ENCODE results near the gene GP9.
"Not testable (repeated sequence)": the region's sequence is repeated elsewhere in the genome, so short reads cannot be mapped to it uniquely, and the experiment has no call there.

GP9 gene

DNA sequence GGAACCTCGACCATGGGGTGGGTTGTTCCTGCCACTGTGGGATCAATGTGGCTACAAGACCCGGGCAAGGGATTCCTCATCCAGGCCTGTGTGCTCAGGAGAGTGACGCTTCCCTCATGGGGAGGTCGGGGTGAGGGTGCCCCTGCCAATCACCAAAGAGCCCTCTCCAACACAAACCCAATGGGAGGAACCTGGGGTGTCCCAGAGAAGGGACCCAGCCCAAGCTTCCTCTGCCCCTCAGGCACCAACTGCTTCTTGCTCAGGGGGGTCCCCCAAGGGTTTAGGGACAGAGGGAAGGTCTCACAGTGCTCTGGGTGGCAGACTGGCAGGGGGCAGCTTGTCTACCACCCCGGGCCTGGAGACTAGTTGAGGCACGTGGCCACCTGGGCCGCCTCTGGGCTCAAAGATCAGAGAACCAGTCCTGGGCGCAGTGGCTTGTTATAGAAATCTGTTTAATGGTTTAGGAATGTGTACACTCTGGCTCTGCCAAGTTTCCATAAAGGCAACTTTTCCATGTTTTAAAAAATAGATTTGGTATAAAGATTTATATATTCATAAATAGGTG lies 26.6 kb downstream of the GP9 start:
- TF ChIP-seq, protein P1, sequence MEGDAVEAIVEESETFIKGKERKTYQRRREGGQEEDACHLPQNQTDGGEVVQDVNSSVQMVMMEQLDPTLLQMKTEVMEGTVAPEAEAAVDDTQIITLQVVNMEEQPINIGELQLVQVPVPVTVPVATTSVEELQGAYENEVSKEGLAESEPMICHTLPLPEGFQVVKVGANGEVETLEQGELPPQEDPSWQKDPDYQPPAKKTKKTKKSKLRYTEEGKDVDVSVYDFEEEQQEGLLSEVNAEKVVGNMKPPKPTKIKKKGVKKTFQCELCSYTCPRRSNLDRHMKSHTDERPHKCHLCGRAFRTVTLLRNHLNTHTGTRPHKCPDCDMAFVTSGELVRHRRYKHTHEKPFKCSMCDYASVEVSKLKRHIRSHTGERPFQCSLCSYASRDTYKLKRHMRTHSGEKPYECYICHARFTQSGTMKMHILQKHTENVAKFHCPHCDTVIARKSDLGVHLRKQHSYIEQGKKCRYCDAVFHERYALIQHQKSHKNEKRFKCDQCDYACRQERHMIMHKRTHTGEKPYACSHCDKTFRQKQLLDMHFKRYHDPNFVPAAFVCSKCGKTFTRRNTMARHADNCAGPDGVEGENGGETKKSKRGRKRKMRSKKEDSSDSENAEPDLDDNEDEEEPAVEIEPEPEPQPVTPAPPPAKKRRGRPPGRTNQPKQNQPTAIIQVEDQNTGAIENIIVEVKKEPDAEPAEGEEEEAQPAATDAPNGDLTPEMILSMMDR (IDR thresholded peaks at IDR 0.05; ENCODE audit: low read depth, low read length, missing control alignments), result no peak
- DNase-seq (ENCODE audit: low read depth), result no peak
- H3K4me3 ChIP-seq (ENCODE audit: low read depth, low read length), result no peak overlapping the region

DNA sequence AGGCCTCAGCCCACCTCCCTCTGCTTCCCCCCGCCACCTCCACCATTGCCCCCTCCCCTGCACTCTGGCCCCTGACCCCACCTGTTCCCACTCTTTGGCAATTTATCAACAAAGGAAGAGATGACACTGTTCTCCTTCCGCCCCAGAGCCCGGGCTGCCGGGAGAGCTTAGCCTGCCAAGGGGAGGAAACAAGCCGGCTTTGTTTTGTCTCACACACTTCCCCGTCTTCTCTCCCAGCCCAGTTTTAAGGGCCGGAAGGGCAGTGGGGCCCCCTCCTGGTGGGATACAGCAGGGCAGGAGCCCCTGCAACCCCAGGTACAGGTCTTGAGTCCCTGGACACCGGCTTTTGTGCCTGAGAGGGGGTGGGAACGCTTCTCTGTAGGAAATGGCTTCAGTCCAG lies 27.3 kb downstream of the GP9 start:
- H3K4me3 ChIP-seq (ENCODE audit: low read depth, low read length); DNase-seq (ENCODE audit: low read depth): not testable (repeated sequence)

DNA sequence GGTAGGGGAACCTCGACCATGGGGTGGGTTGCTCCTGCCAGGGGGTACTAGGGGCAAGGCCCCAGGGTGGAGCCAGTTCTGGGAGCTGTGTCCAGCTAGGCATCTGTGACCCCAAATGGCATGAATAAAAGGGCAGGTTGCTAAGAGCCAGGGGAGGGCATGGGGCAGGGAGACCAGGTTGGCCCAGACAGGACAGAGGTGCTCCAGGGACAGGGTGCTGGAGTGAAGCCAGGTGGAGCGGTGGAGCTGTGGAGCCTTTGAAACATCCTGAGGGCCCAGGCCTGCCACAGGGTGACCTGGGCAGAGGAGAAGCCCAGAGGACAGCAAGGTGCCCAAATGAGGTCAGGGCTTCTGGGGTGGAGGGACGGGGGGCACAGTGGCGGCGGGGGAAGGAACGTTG lies 27.7 kb downstream of the GP9 start:
- not testable (repeated sequence) for DNase-seq (ENCODE audit: low read depth); H3K4me3 ChIP-seq (ENCODE audit: low read depth, low read length)

DNA sequence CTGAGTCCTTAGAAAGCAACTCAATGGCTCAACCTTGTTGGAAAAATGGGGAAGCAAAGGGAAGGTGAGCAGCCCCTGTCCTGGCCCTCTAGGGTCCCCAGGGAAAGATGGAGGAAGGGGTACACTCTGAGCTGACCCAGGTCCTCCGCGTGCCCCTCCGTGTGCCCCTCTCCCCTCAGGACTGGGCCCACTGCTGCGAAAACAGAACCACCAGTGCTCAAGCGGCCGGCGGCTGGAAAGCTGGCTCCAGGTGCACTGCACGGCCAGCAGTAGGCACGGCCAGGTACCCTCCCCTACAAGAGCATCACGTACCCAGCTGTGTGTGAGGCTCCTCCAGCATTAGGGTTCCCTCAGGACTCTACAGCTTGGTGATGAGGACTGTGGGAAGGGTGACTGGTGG lies 34.7 kb downstream of the GP9 start:
- TF ChIP-seq, protein P1 (IDR thresholded peaks at IDR 0.05; ENCODE audit: low read depth, low read length, missing control alignments), result no peak
- H3K4me3 ChIP-seq (ENCODE audit: low read depth, low read length), result no peak overlapping the region
- DNase-seq (ENCODE audit: low read depth), result no peak

DNA sequence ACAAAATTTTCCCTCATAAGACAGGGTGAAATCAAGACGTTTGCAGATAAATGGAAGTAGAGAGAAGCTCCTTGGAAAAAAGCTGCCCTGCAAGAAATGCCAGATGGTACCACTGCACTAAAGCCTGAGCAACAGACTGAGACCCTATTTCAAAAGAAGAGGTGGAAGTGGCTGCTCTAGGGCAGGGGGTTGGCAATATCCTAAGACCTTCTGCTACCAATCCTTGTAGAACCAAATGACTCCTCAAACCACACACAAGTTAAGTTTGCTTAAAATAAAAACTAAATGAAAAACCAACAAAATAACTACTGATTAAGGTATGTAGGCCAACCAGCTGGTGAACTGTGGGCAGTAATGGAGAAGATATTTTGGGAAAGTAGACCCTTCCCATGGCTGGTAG lies 39.7 kb downstream of the GP9 start:
- no peak overlapping the region for H3K4me3 ChIP-seq (ENCODE audit: low read depth, low read length)
- TF ChIP-seq, protein P1 (IDR thresholded peaks at IDR 0.05; ENCODE audit: low read depth, low read length, missing control alignments), result no peak
- DNase-seq (ENCODE audit: low read depth), result no peak

DNA sequence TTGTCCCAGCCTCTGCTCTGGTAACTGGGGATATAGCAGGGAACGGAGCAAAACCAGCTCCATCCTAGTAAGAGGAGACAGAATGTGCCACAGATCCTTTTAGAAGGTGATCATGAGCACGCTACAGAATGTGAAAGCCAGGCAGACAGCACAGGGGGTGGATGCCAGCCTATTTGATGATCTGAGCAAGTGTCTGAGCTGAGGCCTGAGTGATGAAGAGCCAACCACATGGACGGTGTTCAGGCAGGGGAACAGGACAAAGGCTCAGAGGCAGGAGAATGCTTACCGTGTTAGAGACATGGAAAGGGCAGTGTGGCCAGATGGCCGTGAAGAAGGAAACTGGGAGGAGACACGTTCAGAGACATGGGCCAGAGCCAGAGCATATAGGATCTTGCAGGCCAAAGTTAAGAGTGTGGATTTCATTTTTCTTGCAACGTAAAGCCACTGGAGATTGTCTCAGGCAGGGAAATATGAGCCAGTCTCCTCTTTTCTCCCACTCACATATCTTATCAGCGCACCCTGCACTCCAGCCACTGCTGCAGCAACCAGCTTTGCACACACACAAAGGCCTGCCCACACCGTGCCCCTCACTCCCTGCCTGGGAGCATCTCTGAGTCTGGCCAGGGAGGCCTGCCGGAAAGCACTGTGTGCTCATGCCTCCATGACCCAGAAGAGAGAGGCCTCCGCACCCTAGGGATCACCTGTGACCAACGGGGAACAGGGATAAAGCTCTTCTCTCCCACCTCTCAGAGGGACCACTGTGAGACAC lies 41.0 kb downstream of the GP9 start:
- no peak for DNase-seq (ENCODE audit: low read depth)
- TF ChIP-seq, protein P1 (IDR thresholded peaks at IDR 0.05; ENCODE audit: low read depth, low read length, missing control alignments), result no peak
- H3K4me3 ChIP-seq (ENCODE audit: low read depth, low read length), result no peak overlapping the region

DNA sequence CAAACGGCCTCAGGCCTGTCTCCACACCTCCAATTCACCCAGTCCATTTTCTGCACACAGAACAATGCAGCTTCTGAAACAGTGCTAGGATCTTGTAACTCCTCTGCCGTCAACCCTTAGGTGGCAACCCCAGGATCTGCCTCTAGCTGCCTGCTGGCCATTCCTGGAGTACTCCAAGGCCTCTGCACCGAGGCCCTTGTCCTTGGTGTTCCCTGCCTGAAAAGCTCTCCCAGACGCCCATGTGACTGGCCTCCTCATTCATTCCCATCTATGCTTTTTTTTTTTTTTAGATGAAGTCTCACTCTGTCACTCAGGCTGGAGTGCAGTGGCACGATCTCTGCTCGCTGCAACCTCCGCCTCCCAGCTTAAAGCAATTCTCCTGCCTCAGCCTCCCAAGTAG lies 42.7 kb downstream of the GP9 start:
- no peak for DNase-seq (ENCODE audit: low read depth)
- TF ChIP-seq, protein P1 (IDR thresholded peaks at IDR 0.05; ENCODE audit: low read depth, low read length, missing control alignments), result no peak
- no peak overlapping the region for H3K4me3 ChIP-seq (ENCODE audit: low read depth, low read length)

DNA sequence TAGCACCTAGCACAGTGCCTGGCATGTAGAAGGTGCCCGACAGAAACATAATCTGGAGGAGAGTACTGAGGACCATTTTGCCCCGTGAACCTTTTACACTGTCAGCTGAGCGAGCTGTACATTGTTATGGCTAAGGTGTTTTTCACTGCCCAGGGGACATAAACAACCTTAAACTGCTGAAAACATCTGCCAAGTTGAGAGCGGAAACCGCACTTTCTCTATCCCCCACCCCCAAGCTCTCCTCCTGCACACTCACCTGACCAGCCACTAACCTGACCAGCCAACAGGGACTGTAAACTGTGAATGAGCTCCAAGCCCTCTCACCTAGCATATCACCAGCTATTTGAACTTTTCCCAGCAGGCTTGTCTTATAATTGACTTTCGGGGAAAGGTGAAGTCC lies 43.5 kb downstream of the GP9 start:
- TF ChIP-seq, protein P1 (IDR thresholded peaks at IDR 0.05; ENCODE audit: low read depth, low read length, missing control alignments), result no peak
- no peak overlapping the region for H3K4me3 ChIP-seq (ENCODE audit: low read depth, low read length)
- DNase-seq (ENCODE audit: low read depth), result no peak

Measured in GM12864 (cell line).